HepG2 (cell line): Measurements from ENCODE around the gene RILP. TPM values are rescaled to one million over a fixed set of nuclear protein-coding genes. Genes with fewer than 3 reads are reported as not detected.

Source experiments
- BRCA1 ChIP-seq: sonication (generic); formaldehyde crosslinking; IDR thresholded peaks from 2 replicates; pipeline ENCODE4 v1.4.0; 2020; ENCODE audit warnings: missing genetic modification reagents
- FOXK1 ChIP-seq: sonication (generic); formaldehyde crosslinking; IDR thresholded peaks from 2 replicates; pipeline ENCODE4 v1.4.0; 2020; ENCODE audit warnings: low read depth, missing genetic modification reagents, borderline replicate concordance
- GATAD1 ChIP-seq: IDR thresholded peaks from 2 replicates; pipeline ENCODE4 v1.6.1; 2016; ENCODE audit warnings: missing genetic modification reagents, missing compliant biosample characterization
- HDAC2 ChIP-seq: sonication (generic); formaldehyde crosslinking; IDR thresholded peaks from 2 replicates; pipeline ENCODE4 v1.4.0; 2020; ENCODE audit warnings: missing genetic modification reagents
- PAF1 ChIP-seq: IDR thresholded peaks from 2 replicates; pipeline ENCODE4 v1.6.1; 2016; ENCODE audit warnings: missing genetic modification reagents, missing compliant biosample characterization
- RAD21 ChIP-seq: fragments of 450-650 bp; formaldehyde crosslinking; IDR thresholded peaks from 2 replicates; pipeline ENCODE4 v1.5.0; 2020; ENCODE audit warnings: mild to moderate bottlenecking
- SMC3 ChIP-seq: IDR thresholded peaks from 2 replicates; pipeline ENCODE4 v1.6.1; 2011; ENCODE audit warnings: low read length, improper control_type of control experiment
- STAT5B ChIP-seq: sonication (generic); formaldehyde crosslinking; IDR thresholded peaks from 2 replicates; pipeline ENCODE4 v1.4.0; 2020; ENCODE audit warnings: missing genetic modification reagents
- SYNCRIP ChIP-seq: fragments of 200-400 bp; formaldehyde crosslinking; IDR thresholded peaks from 2 replicates; pipeline ENCODE4 v1.6.1; 2018; ENCODE audit warnings: mild to moderate bottlenecking, low read depth, low read length; ENCODE audit not compliant: insufficient read depth
- ZMYM3 ChIP-seq: sonication (generic); formaldehyde crosslinking; IDR thresholded peaks from 2 replicates; pipeline ENCODE4 v1.5.1; 2020; ENCODE audit warnings: mild to moderate bottlenecking, missing genetic modification reagents
- ZNF292 ChIP-seq: sonication (generic); formaldehyde crosslinking; IDR thresholded peaks from 2 replicates; pipeline ENCODE4 v1.8.1; 2022; ENCODE audit warnings: mild to moderate bottlenecking, low read depth, missing genetic modification reagents, borderline replicate concordance
- ZNF589 ChIP-seq: sonication (generic); formaldehyde crosslinking; conservative IDR thresholded peaks from 2 replicates; pipeline ENCODE4 v1.8.0; 2022; ENCODE audit warnings: mild to moderate bottlenecking, moderate library complexity, missing genetic modification reagents
- polyA plus RNA-seq, 8 experiments: library from polyadenylated mRNA; depleted of rRNA in 3 of 8; stranded (reverse) in 7 of 8; unstranded in 1 of 8; fragments of >200 nt; fragmentation: Illumina TruSeq in 4 of 8; extraction: Trizol in 4 of 8; gene quantifications; 2 replicates each; pipeline versions ENCODE4 v1.2.1 to v1.2.3, GENCODE V29; 2011 to 2016; ENCODE audit warnings: low read depth in 4 of 8, missing spikeins in 1 of 8, mixed read lengths in 1 of 8; ENCODE audit not compliant: insufficient read depth in 1 of 8
- total RNA-seq, 5 experiments: library from RNA; depleted of rRNA; stranded (reverse); fragments of >200 nt; fragmentation: Illumina TruSeq; extraction: Trizol; gene quantifications; 2 replicates each; pipeline ENCODE4 v1.2.3, GENCODE V29; 2016; ENCODE audit warnings: low read depth in 1 of 5
- TF ChIP-seq, protein P1 (sequence below): sonication (generic); formaldehyde crosslinking; IDR thresholded peaks from 2 replicates; pipeline ENCODE4 v1.5.0; 2020; ENCODE audit warnings: mild to moderate bottlenecking, missing genetic modification reagents, moderate library complexity
- TF ChIP-seq, protein P2 (sequence below): sonication (generic); formaldehyde crosslinking; conservative IDR thresholded peaks from 2 replicates; pipeline ENCODE4 v1.8.0; 2022; ENCODE audit warnings: low read depth, missing genetic modification reagents
- TF ChIP-seq, protein P3 (sequence below): sonication (generic); formaldehyde crosslinking; IDR thresholded peaks from 2 replicates; pipeline ENCODE4 v1.4.0; 2020; ENCODE audit warnings: mild to moderate bottlenecking, missing genetic modification reagents
- TF ChIP-seq, protein P4 (sequence below): sonication (generic); formaldehyde crosslinking; IDR thresholded peaks from 2 replicates; pipeline ENCODE4 v1.9.0; 2021; ENCODE audit warnings: missing genetic modification reagents, mild to moderate bottlenecking, borderline replicate concordance

The RILP gene
- total and polyA plus RNA-seq, 2 of the 13 experiments (the other 11 are each of a cell fraction or from before 2014, with no cell fraction given), result 6.6 to 8.1 TPM

DNA sequence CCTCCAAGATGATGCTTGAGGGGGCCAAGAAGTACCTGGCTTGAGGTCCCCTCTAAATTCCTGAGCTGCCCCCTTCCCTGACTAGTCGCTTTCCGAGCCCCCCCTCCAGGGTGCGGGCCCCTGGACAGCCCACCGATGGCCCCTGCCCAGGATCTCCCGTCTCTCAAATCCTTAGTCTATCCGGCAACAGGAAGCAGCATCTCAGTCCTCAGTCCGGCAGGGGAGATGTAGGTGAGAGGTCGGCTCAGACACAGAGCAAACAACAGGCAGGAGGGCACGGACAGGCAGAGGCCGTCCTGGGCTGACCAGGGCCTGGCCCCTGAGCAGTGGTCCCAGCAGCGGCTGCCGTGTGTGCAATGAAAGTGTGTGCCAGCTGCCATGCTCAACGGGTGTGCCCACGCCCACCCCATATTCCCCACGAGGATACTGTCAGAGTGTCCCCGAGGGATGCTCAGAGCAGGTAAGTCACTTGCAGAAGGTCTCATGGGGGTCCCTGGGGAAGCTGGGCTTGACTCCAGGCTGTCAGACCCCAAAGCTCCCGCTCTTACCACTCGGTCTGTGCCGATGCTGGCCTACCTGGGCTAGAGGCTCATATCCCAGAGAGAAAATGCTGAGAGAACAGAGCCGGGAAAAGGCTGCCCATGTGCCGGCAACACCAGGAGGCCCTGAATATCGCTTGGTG lies 28.3 kb downstream of the RILP start (continued):
- TF ChIP-seq FOXK1 (CRISPR knock-in tag), result no peak
- TF ChIP-seq, protein P1, sequence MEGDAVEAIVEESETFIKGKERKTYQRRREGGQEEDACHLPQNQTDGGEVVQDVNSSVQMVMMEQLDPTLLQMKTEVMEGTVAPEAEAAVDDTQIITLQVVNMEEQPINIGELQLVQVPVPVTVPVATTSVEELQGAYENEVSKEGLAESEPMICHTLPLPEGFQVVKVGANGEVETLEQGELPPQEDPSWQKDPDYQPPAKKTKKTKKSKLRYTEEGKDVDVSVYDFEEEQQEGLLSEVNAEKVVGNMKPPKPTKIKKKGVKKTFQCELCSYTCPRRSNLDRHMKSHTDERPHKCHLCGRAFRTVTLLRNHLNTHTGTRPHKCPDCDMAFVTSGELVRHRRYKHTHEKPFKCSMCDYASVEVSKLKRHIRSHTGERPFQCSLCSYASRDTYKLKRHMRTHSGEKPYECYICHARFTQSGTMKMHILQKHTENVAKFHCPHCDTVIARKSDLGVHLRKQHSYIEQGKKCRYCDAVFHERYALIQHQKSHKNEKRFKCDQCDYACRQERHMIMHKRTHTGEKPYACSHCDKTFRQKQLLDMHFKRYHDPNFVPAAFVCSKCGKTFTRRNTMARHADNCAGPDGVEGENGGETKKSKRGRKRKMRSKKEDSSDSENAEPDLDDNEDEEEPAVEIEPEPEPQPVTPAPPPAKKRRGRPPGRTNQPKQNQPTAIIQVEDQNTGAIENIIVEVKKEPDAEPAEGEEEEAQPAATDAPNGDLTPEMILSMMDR (CRISPR knock-in tag), result no peak
- TF ChIP-seq, protein P2, sequence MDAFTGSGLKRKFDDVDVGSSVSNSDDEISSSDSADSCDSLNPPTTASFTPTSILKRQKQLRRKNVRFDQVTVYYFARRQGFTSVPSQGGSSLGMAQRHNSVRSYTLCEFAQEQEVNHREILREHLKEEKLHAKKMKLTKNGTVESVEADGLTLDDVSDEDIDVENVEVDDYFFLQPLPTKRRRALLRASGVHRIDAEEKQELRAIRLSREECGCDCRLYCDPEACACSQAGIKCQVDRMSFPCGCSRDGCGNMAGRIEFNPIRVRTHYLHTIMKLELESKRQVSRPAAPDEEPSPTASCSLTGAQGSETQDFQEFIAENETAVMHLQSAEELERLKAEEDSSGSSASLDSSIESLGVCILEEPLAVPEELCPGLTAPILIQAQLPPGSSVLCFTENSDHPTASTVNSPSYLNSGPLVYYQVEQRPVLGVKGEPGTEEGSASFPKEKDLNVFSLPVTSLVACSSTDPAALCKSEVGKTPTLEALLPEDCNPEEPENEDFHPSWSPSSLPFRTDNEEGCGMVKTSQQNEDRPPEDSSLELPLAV, result no peak
- no peak for TF ChIP-seq PAF1 (CRISPR knock-in tag)
- TF ChIP-seq SMC3, result no peak
- TF ChIP-seq ZNF589 (CRISPR knock-in tag), result no peak
- TF ChIP-seq SYNCRIP, result no peak
- TF ChIP-seq HDAC2 (CRISPR knock-in tag), result 0 out of 2 replicates have a peak, but pooled peaks have one; percentile 18
- TF ChIP-seq, protein P3, sequence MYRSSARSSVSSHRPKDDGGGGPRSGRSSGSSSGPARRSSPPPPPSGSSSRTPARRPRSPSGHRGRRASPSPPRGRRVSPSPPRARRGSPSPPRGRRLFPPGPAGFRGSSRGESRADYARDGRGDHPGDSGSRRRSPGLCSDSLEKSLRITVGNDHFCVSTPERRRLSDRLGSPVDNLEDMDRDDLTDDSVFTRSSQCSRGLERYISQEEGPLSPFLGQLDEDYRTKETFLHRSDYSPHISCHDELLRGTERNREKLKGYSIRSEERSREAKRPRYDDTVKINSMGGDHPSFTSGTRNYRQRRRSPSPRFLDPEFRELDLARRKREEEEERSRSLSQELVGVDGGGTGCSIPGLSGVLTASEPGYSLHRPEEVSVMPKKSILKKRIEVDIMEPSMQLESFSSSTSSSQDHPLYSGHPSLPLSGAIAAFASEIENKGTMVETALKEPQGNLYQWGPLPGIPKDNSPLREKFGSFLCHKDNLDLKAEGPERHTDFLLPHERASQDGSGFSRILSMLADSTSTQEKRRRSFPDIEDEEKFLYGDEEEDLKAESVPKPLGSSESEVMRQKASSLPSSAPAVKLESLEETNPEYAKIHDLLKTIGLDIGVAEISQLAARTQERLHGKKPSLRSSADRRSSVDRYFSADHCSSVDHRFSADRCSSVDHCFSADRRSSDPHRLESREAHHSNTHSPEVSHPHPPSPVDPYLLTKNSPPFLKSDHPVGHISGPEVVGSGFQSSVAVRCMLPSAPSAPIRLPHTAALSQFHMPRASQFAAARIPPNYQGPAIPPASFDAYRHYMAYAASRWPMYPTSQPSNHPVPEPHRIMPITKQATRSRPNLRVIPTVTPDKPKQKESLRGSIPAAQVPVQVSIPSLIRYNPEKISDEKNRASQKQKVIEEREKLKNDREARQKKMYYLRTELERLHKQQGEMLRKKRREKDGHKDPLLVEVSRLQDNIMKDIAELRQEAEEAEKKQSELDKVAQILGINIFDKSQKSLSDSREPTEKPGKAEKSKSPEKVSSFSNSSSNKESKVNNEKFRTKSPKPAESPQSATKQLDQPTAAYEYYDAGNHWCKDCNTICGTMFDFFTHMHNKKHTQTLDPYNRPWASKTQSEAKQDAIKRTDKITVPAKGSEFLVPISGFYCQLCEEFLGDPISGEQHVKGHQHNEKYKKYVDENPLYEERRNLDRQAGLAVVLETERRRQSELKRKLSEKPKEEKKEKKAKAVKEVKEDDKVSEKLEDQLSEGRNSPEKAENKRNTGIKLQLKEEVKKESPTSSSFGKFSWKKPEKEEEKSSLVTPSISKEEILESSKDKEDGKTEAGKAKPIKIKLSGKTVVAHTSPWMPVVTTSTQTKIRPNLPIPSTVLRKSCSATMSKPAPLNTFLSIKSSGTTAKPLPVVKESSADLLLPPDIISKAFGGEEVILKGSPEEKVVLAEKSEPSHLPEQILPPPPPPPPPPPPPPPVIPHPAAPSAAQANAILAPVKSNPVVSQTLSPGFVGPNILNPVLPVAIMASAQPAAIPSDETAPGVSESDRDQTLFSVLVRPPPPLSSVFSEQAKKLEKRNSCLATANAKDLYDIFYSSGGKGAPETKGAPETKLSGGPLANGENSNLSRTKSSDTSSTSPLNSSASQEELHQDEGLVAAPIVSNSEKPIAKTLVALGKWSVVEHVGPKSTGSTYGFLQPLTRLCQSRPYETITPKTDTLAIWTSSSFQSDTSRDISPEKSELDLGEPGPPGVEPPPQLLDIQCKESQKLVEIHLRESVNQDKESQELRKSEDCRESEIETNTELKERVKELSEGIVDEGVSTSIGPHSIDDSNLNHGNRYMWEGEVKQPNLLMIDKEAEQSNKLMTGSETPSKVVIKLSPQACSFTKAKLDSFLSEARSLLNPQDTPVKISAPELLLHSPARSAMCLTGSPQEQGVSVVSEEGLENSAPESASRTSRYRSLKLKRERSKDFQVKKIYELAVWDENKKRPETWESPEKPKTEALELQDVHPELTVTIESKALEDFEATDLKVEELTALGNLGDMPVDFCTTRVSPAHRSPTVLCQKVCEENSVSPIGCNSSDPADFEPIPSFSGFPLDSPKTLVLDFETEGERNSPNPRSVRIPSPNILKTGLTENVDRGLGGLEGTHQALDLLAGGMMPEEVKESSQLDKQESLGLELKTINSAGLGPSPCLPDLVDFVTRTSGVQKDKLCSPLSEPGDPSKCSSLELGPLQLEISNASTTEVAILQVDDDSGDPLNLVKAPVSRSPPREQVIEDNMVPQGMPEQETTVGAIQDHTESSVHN (CRISPR knock-in tag), result no peak
- TF ChIP-seq ZNF292 (CRISPR knock-in tag), result 0 out of 2 replicates have a peak, but pooled peaks have one; percentile 29
- TF ChIP-seq, protein P4, sequence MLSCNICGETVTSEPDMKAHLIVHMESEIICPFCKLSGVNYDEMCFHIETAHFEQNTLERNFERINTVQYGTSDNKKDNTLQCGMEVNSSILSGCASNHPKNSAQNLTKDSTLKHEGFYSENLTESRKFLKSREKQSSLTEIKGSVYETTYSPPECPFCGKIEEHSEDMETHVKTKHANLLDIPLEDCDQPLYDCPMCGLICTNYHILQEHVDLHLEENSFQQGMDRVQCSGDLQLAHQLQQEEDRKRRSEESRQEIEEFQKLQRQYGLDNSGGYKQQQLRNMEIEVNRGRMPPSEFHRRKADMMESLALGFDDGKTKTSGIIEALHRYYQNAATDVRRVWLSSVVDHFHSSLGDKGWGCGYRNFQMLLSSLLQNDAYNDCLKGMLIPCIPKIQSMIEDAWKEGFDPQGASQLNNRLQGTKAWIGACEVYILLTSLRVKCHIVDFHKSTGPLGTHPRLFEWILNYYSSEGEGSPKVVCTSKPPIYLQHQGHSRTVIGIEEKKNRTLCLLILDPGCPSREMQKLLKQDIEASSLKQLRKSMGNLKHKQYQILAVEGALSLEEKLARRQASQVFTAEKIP (CRISPR knock-in tag), result no peak
- no peak for TF ChIP-seq STAT5B (CRISPR knock-in tag)
- no peak for TF ChIP-seq ZMYM3 (CRISPR knock-in tag)
- TF ChIP-seq BRCA1 (CRISPR knock-in tag), result no peak
- TF ChIP-seq RAD21 (CRISPR knock-in tag), result no peak
- no peak for TF ChIP-seq GATAD1 (CRISPR knock-in tag)
